Prostate gland (tissue), 2 donors: ENCODE data around the gene ZNF567. TPM values are rescaled to one million over a fixed set of nuclear protein-coding genes. Genes with fewer than 3 reads are reported as not detected.

Experiments
- DNase-seq: peaks from one replicate; pipeline ENCODE4 v3.0.0-alpha.2; 2019; ENCODE audit warnings: low spot score
- H3K27ac ChIP-seq, 2 donors: fragments of 200-600 bp; sonication (generic); 2 replicates each; pipeline ENCODE4 v1.5.1; 2017 to 2019
- H3K27me3 ChIP-seq: fragments of 200-600 bp; sonication (generic); replicated peaks from 2 replicates; pipeline ENCODE4 v1.5.1; 2019; ENCODE audit not compliant: insufficient read depth
- H3K36me3 ChIP-seq, 2 donors: fragments of 200-600 bp; sonication (generic); 1 replicate in 1 of 2; 2 replicates in 1 of 2; pipeline versions ENCODE4 v1.5.1 to v1.8.1; 2017 to 2019
- H3K4me1 ChIP-seq: fragments of 200-600 bp; sonication (generic); replicated peaks from 2 replicates; pipeline ENCODE4 v1.5.1; 2019
- H3K4me3 ChIP-seq, 2 donors: fragments of 200-600 bp; sonication (generic); 2 replicates each; pipeline ENCODE4 v1.5.1; 2017 to 2019
- H3K9me3 ChIP-seq: fragments of 200-600 bp; sonication (generic); 2 replicates; pipeline ENCODE4 v1.5.1; 2017
- CTCF ChIP-seq, 4 experiments: fragments of 200-600 bp in 2 of 4; fragments of 450-650 bp in 2 of 4; sonication (generic) in 2 of 4; IDR thresholded peaks; 1 replicate in 3 of 4; 2 replicates in 1 of 4; pipeline ENCODE4 v1.5.1; 2016 to 2019; ENCODE audit warnings: antibody characterized with exemption in 4 of 4, mild to moderate bottlenecking in 2 of 4, moderate library complexity in 2 of 4
- POLR2A ChIP-seq: fragments of 450-650 bp; IDR thresholded peaks from one replicate; pipeline ENCODE4 v1.6.1; 2016; ENCODE audit warnings: antibody characterized with exemption, mild to moderate bottlenecking
- POLR2AphosphoS5 ChIP-seq: sonication (generic); formaldehyde crosslinking; IDR thresholded peaks from one replicate; pipeline ENCODE4 v1.6.1; 2017; ENCODE audit warnings: antibody characterized with exemption
- WGBS: methylation state at CpG from one replicate; pipeline ENCODE4 v1.1.5; 2018; 5-methylcytosine and 5-hydroxymethylcytosine counted together
- intact Hi-C: fragments of 100-400 bp; cut with DNase I; formaldehyde crosslinking; loops from one replicate; pipeline ENCODE4 v1.14.2; 2022
- total RNA-seq, 2 donors: library from RNA; depleted of rRNA; stranded (reverse); fragments of >200 nt; gene quantifications; one replicate each; pipeline ENCODE4 v1.1.0, GENCODE V29; 2016

ZNF567 gene
- 10 to 100 TPM; 10.4 to 10.9 TPM for total RNA-seq

GRCh38 chr19:36687214-36688056 lies at the start of gene ZNF567:
TSS of gene ZNF567 (plus strand) at chr19:36687612. CDS start at chr19:36694868, 7,256 bp downstream.
- H3K4me1 ChIP-seq, result no peaks in the 10 kb centered on the region
- peak within 1 kb of the TSS; percentile 57 to 80 for H3K4me3 ChIP-seq
- no peaks in the 10 kb centered on the region for H3K9me3 ChIP-seq
- under 1% methylated on average over 69 of the region's 69 CpGs for WGBS
- H3K27me3 ChIP-seq, result no peaks in the 10 kb centered on the region
- peak; percentile 99 for TF ChIP-seq POLR2AphosphoS5
- peak; percentile 65 for TF ChIP-seq POLR2A
- peak in 1 of 4 experiments; percentile 17 for TF ChIP-seq CTCF (IDR thresholded peaks at IDR 0.05)
- intact Hi-C loops, result no loop called here
- DNase-seq, result peak; percentile 98
- H3K36me3 ChIP-seq, result peaks cover 0 to 13% of the 10 kb centered on the region in 2 donors
- H3K27ac ChIP-seq, result peak within 1 kb of the TSS; percentile 57 to 69

- peaks cover 3% of the 10 kb centered on the region for H3K9me3 ChIP-seq
- no peak overlapping the region for H3K4me3 ChIP-seq
- intact Hi-C loops, result no loop called here
- H3K4me1 ChIP-seq, result no peaks in the 10 kb centered on the region
- H3K27me3 ChIP-seq, result no peaks in the 10 kb centered on the region
- no peak for TF ChIP-seq POLR2AphosphoS5
- TF ChIP-seq CTCF (IDR thresholded peaks at IDR 0.05), result no peak
- TF ChIP-seq POLR2A, result no peak
- peaks cover 0 to 5% of the 10 kb centered on the region in 2 donors for H3K36me3 ChIP-seq
- DNase-seq, result no peak
- H3K27ac ChIP-seq, result no peak overlapping the region
- 97% methylated on average over 5 of the region's 5 CpGs for WGBS
Observed at GRCh38 chr19:36638862-36639510, 48.4 kb upstream of the ZNF567 start.

GRCh38 chr19:36646746-36647145 lies 40.7 kb upstream of the ZNF567 start:
- TF ChIP-seq CTCF (IDR thresholded peaks at IDR 0.05), result no peak
- TF ChIP-seq POLR2A, result no peak
- TF ChIP-seq POLR2AphosphoS5, result no peak
- no peak for DNase-seq
- Histone ChIP-seq H3K4me3 (no peak overlapping the region), H3K4me1 (no peaks in the 10 kb centered on the region), H3K27ac (no peak overlapping the region), H3K27me3 (no peaks in the 10 kb centered on the region), H3K36me3 (peaks cover 4 to 18% of the 10 kb centered on the region in 2 donors), H3K9me3 (peaks cover 6% of the 10 kb centered on the region)
- intact Hi-C loops, result no loop called here
- WGBS, result 98% methylated on average over 2 of the region's 2 CpGs

- TF ChIP-seq CTCF (IDR thresholded peaks at IDR 0.05) (no peak), POLR2AphosphoS5 (no peak), POLR2A (no peak)
- H3K9me3 ChIP-seq, result no peaks in the 10 kb centered on the region
- WGBS, result 77% methylated on average over 1 of the region's 1 CpG
- no peak overlapping the region for H3K4me3 ChIP-seq
- intact Hi-C loops, result no loop called here
- peaks cover 3 to 33% of the 10 kb centered on the region in 2 donors for H3K36me3 ChIP-seq
- H3K27ac ChIP-seq, result no peak overlapping the region
- H3K4me1 ChIP-seq, result no peaks in the 10 kb centered on the region
- H3K27me3 ChIP-seq, result no peaks in the 10 kb centered on the region
- DNase-seq, result no peak
Observed at GRCh38 chr19:36652958-36653357, 34.5 kb upstream of the ZNF567 start.
